ENCODE results near the gene OSGEP. TPM values are rescaled to one million over a fixed set of nuclear protein-coding genes. Genes with fewer than 3 reads are reported as not detected.

Gene OSGEP
- total RNA-seq, 2 experiments from 2014 or later: 76.6 to 86.6 TPM

DNA sequence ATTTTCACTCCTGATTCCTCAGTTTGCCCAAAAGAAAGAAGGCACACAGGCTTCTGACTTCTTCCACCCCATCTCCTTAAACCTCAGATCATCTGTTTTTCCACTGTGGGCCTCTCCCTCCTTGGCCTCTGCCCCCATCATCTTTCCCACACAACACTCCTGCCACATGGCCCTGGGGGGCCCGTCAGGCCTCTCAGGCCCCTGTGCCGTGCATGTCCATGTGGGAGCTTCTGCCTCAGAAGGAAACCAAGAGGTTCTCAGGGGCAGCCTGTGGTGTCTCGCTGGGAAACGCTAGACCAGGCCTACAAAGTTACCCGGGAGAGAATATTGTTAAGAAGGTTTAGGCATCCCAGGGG, 26.6 kb downstream of the OSGEP start:
- Histone ChIP-seq H3K4me3 (ENCODE audit: low read depth, low read length, poor library complexity, severe bottlenecking) (peak overlapping the region; percentile 54), H3K27ac (ENCODE audit: low read depth, low read length, poor library complexity, severe bottlenecking) (peak overlapping the region; percentile 94), H3K4me1 (ENCODE audit: insufficient read depth, low read length, poor library complexity, severe bottlenecking) (peaks cover 57% of the 10 kb centered on the region), H4K20me1 (ENCODE audit: insufficient read depth, low read length) (no peaks in the 10 kb centered on the region), H3K79me2 (ENCODE audit: insufficient read depth, low read depth, low read length) (no peaks in the 10 kb centered on the region), H3K36me3 (ENCODE audit: insufficient read depth, low read length) (no peaks in the 10 kb centered on the region), H3K4me2 (ENCODE audit: low read length) (peak overlapping the region; percentile 89), H2AFZ (ENCODE audit: low read length) (peak overlapping the region; percentile 59; the same call in 1 of the 2 replicates), H3K9me3 (ENCODE audit: low read length) (no peaks in the 10 kb centered on the region), H3K9me2 (ENCODE audit: insufficient read depth, low read length) (no peaks in the 10 kb centered on the region)
- intact Hi-C loops (cut with micrococcal nuclease; ENCODE audit: unreplicated experiment): no loop called here
- no peak for TF ChIP-seq EZH2phosphoT487 (IDR thresholded peaks at IDR 0.05; ENCODE audit: borderline replicate concordance, low read depth, low read length)
- TF ChIP-seq, protein P1, sequence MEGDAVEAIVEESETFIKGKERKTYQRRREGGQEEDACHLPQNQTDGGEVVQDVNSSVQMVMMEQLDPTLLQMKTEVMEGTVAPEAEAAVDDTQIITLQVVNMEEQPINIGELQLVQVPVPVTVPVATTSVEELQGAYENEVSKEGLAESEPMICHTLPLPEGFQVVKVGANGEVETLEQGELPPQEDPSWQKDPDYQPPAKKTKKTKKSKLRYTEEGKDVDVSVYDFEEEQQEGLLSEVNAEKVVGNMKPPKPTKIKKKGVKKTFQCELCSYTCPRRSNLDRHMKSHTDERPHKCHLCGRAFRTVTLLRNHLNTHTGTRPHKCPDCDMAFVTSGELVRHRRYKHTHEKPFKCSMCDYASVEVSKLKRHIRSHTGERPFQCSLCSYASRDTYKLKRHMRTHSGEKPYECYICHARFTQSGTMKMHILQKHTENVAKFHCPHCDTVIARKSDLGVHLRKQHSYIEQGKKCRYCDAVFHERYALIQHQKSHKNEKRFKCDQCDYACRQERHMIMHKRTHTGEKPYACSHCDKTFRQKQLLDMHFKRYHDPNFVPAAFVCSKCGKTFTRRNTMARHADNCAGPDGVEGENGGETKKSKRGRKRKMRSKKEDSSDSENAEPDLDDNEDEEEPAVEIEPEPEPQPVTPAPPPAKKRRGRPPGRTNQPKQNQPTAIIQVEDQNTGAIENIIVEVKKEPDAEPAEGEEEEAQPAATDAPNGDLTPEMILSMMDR (conservative IDR thresholded peaks at IDR 0.05; ENCODE audit: low read length): no peak
- ChIA-PET POLR2A (interaction anchor here (0.6 to 3.4 kb wide), 5 partner anchors 9 to 34 kb away, joined by 3 to 14 read pairs (median 4); partner anchors contain the start of genes APEX1, OSGEP and PIP4P1), CTCF (ENCODE audit: unreplicated experiment) (interaction anchor here (0.9 kb wide), 1 partner anchor 27 kb away, joined by 3 read pairs; the partner anchor contains the start of gene APEX1)
- BruUV-seq (replicated peaks): TSS peak; percentile 83
- no peak for DNase-seq (ENCODE audit: low spot score)

DNA sequence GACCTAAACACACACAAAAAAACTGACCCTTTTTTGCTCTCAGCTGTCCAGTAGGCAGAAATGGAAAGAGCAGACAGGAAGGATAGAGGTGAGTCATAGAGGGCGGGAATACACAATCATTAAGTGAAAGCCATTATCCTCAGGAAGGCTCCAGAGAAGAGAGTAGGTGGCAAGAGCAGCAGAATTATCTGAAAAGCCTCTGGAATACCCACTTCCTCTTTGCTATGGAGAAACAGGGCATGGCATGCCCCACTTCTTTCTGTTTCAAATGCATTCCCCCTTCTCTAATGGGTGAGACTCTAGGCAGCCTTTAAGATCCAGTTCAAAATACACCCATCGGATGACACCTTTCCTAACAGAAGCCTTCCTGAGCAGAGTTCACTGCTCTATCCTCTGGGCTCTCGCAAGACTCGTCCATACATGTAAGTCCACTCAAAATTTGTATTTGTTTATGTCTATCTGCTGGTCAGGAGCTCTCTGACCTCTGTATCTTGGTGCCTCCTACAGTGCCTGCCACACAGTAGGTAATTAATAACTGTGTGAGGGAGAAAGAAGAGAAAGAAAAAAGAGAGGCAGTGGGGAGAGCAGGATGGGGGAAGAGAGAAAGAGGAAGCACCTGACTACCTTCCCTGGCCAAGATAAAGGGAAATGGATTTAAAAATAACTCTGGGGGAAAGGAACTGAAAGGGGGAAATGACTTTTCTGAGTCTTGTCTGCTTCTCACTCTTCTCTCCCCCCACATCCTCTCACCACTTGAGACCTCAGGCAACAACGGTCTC, 27.2 kb downstream of the OSGEP start:
- peak overlapping the region; percentile 54 for H3K4me3 ChIP-seq (ENCODE audit: low read depth, low read length, poor library complexity, severe bottlenecking)
- no peaks in the 10 kb centered on the region for H4K20me1 ChIP-seq (ENCODE audit: insufficient read depth, low read length)
- ChIA-PET POLR2A (interaction anchor here (0.7 to 3.4 kb wide), 5 partner anchors 14 to 76 kb away, joined by 3 to 14 read pairs (median 4); partner anchors contain the start of genes APEX1, OSGEP and PIP4P1), CTCF (ENCODE audit: unreplicated experiment) (interaction anchor here (0.9 kb wide), 1 partner anchor 28 kb away, joined by 3 read pairs; the partner anchor contains the start of gene APEX1)
- H3K4me1 ChIP-seq (ENCODE audit: insufficient read depth, low read length, poor library complexity, severe bottlenecking): peaks cover 55% of the 10 kb centered on the region
- H3K36me3 ChIP-seq (ENCODE audit: insufficient read depth, low read length): no peaks in the 10 kb centered on the region
- H3K9me3 ChIP-seq (ENCODE audit: low read length): no peaks in the 10 kb centered on the region
- BruUV-seq (replicated peaks): no TSS peak
- H2AFZ ChIP-seq (ENCODE audit: low read length): peak overlapping the region; percentile 59; the same call in 1 of the 2 replicates
- DNase-seq (ENCODE audit: low spot score): peak; percentile 82
- no peaks in the 10 kb centered on the region for H3K9me2 ChIP-seq (ENCODE audit: insufficient read depth, low read length)
- intact Hi-C loops (cut with micrococcal nuclease; ENCODE audit: unreplicated experiment): no loop called here
- H3K4me2 ChIP-seq (ENCODE audit: low read length): peak overlapping the region; percentile 89
- TF ChIP-seq, protein P1 (conservative IDR thresholded peaks at IDR 0.05; ENCODE audit: low read length): no peak
- TF ChIP-seq EZH2phosphoT487 (IDR thresholded peaks at IDR 0.05; ENCODE audit: borderline replicate concordance, low read depth, low read length): no peak
- H3K27ac ChIP-seq (ENCODE audit: low read depth, low read length, poor library complexity, severe bottlenecking): peak overlapping the region; percentile 94
- H3K79me2 ChIP-seq (ENCODE audit: insufficient read depth, low read depth, low read length): no peaks in the 10 kb centered on the region
